Fibroblast of lung (primary cell): Measurements from ENCODE around the gene PACRG. TPM values are rescaled to one million over a fixed set of nuclear protein-coding genes. Genes with fewer than 3 reads are reported as not detected.

Source experiments
- DNase-seq, 2 donors: peaks; one replicate each; pipeline versions ENCODE4 v3.0.0 to v3.0.0-alpha.2; 2010; ENCODE audit warnings: low read depth in 2 of 2
- H2AFZ ChIP-seq: 2 replicates; pipeline ENCODE4 v1.5.1; 2012; ENCODE audit warnings: low read length, control low read depth, inconsistent platforms
- H3K27ac ChIP-seq: 2 replicates; pipeline ENCODE4 v1.5.1; 2011; ENCODE audit warnings: low read length, control low read depth; ENCODE audit not compliant: insufficient read depth
- H3K27me3 ChIP-seq: 2 replicates; pipeline ENCODE4 v1.5.1; 2011; ENCODE audit warnings: mild to moderate bottlenecking, low read length; ENCODE audit not compliant: control insufficient read depth, insufficient read depth
- H3K36me3 ChIP-seq: 2 replicates; pipeline ENCODE4 v1.5.1; 2011; ENCODE audit warnings: low read length; ENCODE audit not compliant: control insufficient read depth, insufficient read depth
- H3K4me1 ChIP-seq: 2 replicates; pipeline ENCODE4 v1.5.1; 2011; ENCODE audit warnings: low read length; ENCODE audit not compliant: control insufficient read depth, insufficient read depth; ENCODE audit errors: extremely low read depth
- H3K4me2 ChIP-seq: 2 replicates; pipeline ENCODE4 v1.5.1; 2011; ENCODE audit warnings: low read length, control low read depth; ENCODE audit not compliant: insufficient read depth; ENCODE audit errors: extremely low read depth
- H3K4me3 ChIP-seq, 4 experiments: fragments of 200-600 bp in 1 of 4; sonication (generic) in 1 of 4; replicated peaks in 1 of 4; 2 replicates each; pipeline ENCODE4 v1.5.1; 2011 to 2016; ENCODE audit warnings: low read length in 4 of 4, low read depth in 3 of 4, mild to moderate bottlenecking in 3 of 4, control low read depth in 2 of 4, inconsistent platforms in 1 of 4, mixed read lengths in 1 of 4; ENCODE audit not compliant: insufficient read depth in 1 of 4; ENCODE audit errors: control extremely low read depth in 1 of 4
- H3K79me2 ChIP-seq: 2 replicates; pipeline ENCODE4 v1.5.1; 2012; ENCODE audit warnings: mild to moderate bottlenecking, low read length, inconsistent platforms; ENCODE audit not compliant: control insufficient read depth, insufficient read depth
- H3K9ac ChIP-seq: 2 replicates; pipeline ENCODE4 v1.5.1; 2011; ENCODE audit warnings: mild to moderate bottlenecking, low read length, control low read depth; ENCODE audit not compliant: insufficient read depth
- H3K9me3 ChIP-seq: 2 replicates; pipeline ENCODE4 v1.5.1; 2012; ENCODE audit warnings: low read depth, low read length; ENCODE audit not compliant: control insufficient read depth, insufficient read depth
- H4K20me1 ChIP-seq: 2 replicates; pipeline ENCODE4 v1.5.1; 2011; ENCODE audit warnings: low read length; ENCODE audit not compliant: control insufficient read depth, insufficient read depth; ENCODE audit errors: extremely low read depth
- EZH2 ChIP-seq: IDR thresholded peaks from 2 replicates; pipeline ENCODE4 v1.5.1; 2012; ENCODE audit warnings: low read length, control low read depth, mild to moderate bottlenecking; ENCODE audit errors: missing control alignments
- polyA plus RNA-seq, 2 donors: library from polyadenylated mRNA; depleted of rRNA in 1 of 2; stranded (reverse) in 1 of 2; unstranded in 1 of 2; fragments of >200 nt; gene quantifications; 2 replicates each; pipeline ENCODE4 v1.2.1, GENCODE V29; 2011 to 2012; ENCODE audit warnings: missing spikeins in 1 of 2
- total RNA-seq: library from RNA; depleted of rRNA; stranded (reverse); fragments of >200 nt; gene quantifications from 2 replicates; pipeline ENCODE4 v1.2.1, GENCODE V29; 2014
- TF ChIP-seq, protein P1 (sequence below), 2 donors: IDR thresholded peaks in 1 of 2; conservative IDR thresholded peaks in 1 of 2; 1 replicate in 1 of 2; 2 replicates in 1 of 2; pipeline ENCODE4 v1.5.1; 2011 to 2012; ENCODE audit warnings: low read length in 2 of 2, control low read depth in 1 of 2, inconsistent platforms in 1 of 2, low read depth in 1 of 2, mild to moderate bottlenecking in 1 of 2

The PACRG gene
- total and polyA plus RNA-seq, 2 donors (not counting 1 experiment from before 2014, with no cell fraction given), result 0.30 to 0.66 TPM

GRCh38 chr6:163021054-163021453 lies 293.3 kb downstream of the PACRG start:
- DNase-seq, result no peak
- Histone ChIP-seq H3K36me3 (no peaks in the 10 kb centered on the region), H3K4me2 (no peak overlapping the region), H3K9ac (no peak overlapping the region), H3K79me2 (no peaks in the 10 kb centered on the region), H4K20me1 (no peaks in the 10 kb centered on the region), H3K27ac (no peak overlapping the region), H3K9me3 (no peaks in the 10 kb centered on the region), H3K27me3 (no peaks in the 10 kb centered on the region), H3K4me3 (no peak overlapping the region), H3K4me1 (no peaks in the 10 kb centered on the region), H2AFZ (no peak overlapping the region)
- TF ChIP-seq, protein P1, sequence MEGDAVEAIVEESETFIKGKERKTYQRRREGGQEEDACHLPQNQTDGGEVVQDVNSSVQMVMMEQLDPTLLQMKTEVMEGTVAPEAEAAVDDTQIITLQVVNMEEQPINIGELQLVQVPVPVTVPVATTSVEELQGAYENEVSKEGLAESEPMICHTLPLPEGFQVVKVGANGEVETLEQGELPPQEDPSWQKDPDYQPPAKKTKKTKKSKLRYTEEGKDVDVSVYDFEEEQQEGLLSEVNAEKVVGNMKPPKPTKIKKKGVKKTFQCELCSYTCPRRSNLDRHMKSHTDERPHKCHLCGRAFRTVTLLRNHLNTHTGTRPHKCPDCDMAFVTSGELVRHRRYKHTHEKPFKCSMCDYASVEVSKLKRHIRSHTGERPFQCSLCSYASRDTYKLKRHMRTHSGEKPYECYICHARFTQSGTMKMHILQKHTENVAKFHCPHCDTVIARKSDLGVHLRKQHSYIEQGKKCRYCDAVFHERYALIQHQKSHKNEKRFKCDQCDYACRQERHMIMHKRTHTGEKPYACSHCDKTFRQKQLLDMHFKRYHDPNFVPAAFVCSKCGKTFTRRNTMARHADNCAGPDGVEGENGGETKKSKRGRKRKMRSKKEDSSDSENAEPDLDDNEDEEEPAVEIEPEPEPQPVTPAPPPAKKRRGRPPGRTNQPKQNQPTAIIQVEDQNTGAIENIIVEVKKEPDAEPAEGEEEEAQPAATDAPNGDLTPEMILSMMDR (conservative IDR thresholded peaks at IDR 0.05 in 1 of 2, IDR thresholded peaks at IDR 0.05 in 1 of 2; ENCODE audit: low read depth in 1 of 2, low read length in 2 of 2), result no peak
- TF ChIP-seq EZH2, result no peak

GRCh38 chr6:163023700-163024099 lies 295.9 kb downstream of the PACRG start:
- Histone ChIP-seq H3K79me2 (no peaks in the 10 kb centered on the region), H3K4me1 (no peaks in the 10 kb centered on the region), H3K9me3 (no peaks in the 10 kb centered on the region), H3K4me2 (no peak overlapping the region), H3K27ac (no peak overlapping the region), H3K4me3 (no peak overlapping the region), H2AFZ (no peak overlapping the region), H4K20me1 (no peaks in the 10 kb centered on the region), H3K27me3 (no peaks in the 10 kb centered on the region), H3K36me3 (no peaks in the 10 kb centered on the region), H3K9ac (no peak overlapping the region)
- no peak for DNase-seq
- no peak for TF ChIP-seq EZH2
- TF ChIP-seq, protein P1 (conservative IDR thresholded peaks at IDR 0.05 in 1 of 2, IDR thresholded peaks at IDR 0.05 in 1 of 2; ENCODE audit: low read depth in 1 of 2, low read length in 2 of 2), result no peak

DNA sequence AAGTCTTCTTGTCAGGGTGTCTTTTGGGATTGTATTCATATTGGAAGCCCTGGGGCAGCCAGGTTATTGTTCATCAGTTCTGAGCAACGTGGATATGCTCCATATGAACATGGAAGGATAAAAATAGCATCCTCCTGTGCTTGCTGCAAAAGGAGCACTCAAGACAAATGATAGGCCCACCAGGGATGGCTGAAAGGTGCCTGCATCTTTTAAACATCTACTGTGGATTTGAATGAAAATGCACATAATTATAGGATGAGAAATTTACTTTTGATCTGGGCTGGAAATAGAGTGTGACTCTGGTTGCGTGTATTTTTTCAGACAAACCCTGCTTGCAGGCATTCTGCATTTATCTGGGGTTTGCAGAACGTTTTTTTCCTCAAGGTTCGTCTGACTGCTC lies 299.1 kb downstream of the PACRG start:
- Histone ChIP-seq H3K4me2 (no peak overlapping the region), H2AFZ (no peak overlapping the region)

More for the DNA sequence above, 299.1 kb downstream of the PACRG start:
- Histone ChIP-seq H3K79me2 (no peaks in the 10 kb centered on the region), H3K9ac (no peak overlapping the region), H3K9me3 (no peaks in the 10 kb centered on the region), H3K27me3 (no peaks in the 10 kb centered on the region), H3K27ac (no peak overlapping the region), H4K20me1 (no peaks in the 10 kb centered on the region), H3K4me3 (no peak overlapping the region), H3K4me1 (no peaks in the 10 kb centered on the region), H3K36me3 (no peaks in the 10 kb centered on the region)
- TF ChIP-seq, protein P1 (conservative IDR thresholded peaks at IDR 0.05 in 1 of 2, IDR thresholded peaks at IDR 0.05 in 1 of 2; ENCODE audit: low read depth in 1 of 2, low read length in 2 of 2), result no peak
- no peak for TF ChIP-seq EZH2
- no peak for DNase-seq
